Activated CD8-positive, alpha-beta T cell treated with anti-CD3 and anti-CD28 coated beads for 36 hours (primary cell): ENCODE data around the gene NLGN2. TPM values are rescaled to one million over a fixed set of nuclear protein-coding genes. Genes with fewer than 3 reads are reported as not detected.

Experiments used
- ATAC-seq: fragments of 200-7000 bp; cut with Tn5 transposase; one replicate; pipeline ENCODE4 v1.10.0; 2021; ENCODE audit warnings: mild to moderate bottlenecking, moderate library complexity
- CTCF ChIA-PET: fragments of 350-600 bp; sonication (Branson Sonifier 250); formaldehyde crosslinking; loops from one replicate; lab custom pipeline; 2021; ENCODE audit warnings: antibody characterized with exemption; lab: Charles Lee
- POLR2A ChIA-PET: fragments of 350-600 bp; sonication (Branson Sonifier 250); formaldehyde crosslinking; loops from one replicate; lab custom pipeline; 2021; ENCODE audit warnings: antibody characterized with exemption; lab: Charles Lee
- DNase-seq: peaks from one replicate; pipeline ENCODE4 v3.0.0-alpha.2; 2020
- H3K27ac Mint-ChIP-seq: one replicate; pipeline ENCODE4 v1.8.0; 2021; ENCODE audit warnings: mild to moderate bottlenecking, mixed read lengths
- H3K27me3 Mint-ChIP-seq: one replicate; pipeline ENCODE4 v1.8.0; 2021; ENCODE audit warnings: mixed read lengths
- H3K36me3 Mint-ChIP-seq: one replicate; pipeline ENCODE4 v1.8.0; 2021; ENCODE audit warnings: low read depth, mixed read lengths
- H3K4me1 Mint-ChIP-seq: one replicate; pipeline ENCODE4 v1.8.0; 2021; ENCODE audit warnings: low read depth, mixed read lengths
- H3K4me3 Mint-ChIP-seq: one replicate; pipeline ENCODE4 v1.8.0; 2021; ENCODE audit warnings: mild to moderate bottlenecking, moderate library complexity, mixed read lengths
- H3K9me3 Mint-ChIP-seq: one replicate; pipeline ENCODE4 v1.8.0; 2021; ENCODE audit warnings: mixed read lengths
- intact Hi-C: fragments of 100-400 bp; cut with micrococcal nuclease; formaldehyde crosslinking; loops from one replicate; pipeline ENCODE4 v1.10.0; 2022
- total RNA-seq, 2 experiments: library from RNA; stranded (reverse); gene quantifications; one replicate each; pipeline ENCODE4 v1.2.3, GENCODE V29; 2021
- TF ChIP-seq, protein P1 (sequence below): fragments of 200-600 bp; IDR thresholded peaks from one replicate; pipeline ENCODE4 v1.8.0; 2022; ENCODE audit warnings: antibody characterized with exemption, mild to moderate bottlenecking

NLGN2 gene
- total RNA-seq, 2 experiments from 2014 or later = 9.4 to 10.9 TPM

DNA sequence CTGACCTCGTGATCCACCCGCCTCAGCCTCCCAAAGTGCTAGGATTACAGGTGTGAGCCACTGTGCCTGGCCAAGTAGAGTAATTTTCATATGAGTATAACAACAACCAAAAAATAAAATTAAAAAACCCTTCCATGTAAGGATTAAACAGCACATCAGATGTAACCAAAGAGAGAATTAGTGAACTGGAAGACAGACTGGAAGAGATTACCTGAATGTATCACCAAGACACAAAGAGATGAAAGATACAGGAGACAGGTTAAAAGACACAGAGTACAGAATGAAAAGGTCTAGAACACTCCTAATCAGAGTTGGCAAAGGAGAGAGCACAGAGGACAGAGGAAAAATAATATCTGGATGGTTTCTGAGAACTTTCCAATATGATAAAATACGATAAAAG lies 28.5 kb upstream of the NLGN2 start:
- intact Hi-C loops = no loop called here
- ATAC-seq (no peak), DNase-seq (no peak)
- CTCF ChIA-PET = no interaction called here
- peaks cover 2% of the 10 kb centered on the region for H3K36me3 Mint-ChIP-seq
- TF ChIP-seq, protein P1, sequence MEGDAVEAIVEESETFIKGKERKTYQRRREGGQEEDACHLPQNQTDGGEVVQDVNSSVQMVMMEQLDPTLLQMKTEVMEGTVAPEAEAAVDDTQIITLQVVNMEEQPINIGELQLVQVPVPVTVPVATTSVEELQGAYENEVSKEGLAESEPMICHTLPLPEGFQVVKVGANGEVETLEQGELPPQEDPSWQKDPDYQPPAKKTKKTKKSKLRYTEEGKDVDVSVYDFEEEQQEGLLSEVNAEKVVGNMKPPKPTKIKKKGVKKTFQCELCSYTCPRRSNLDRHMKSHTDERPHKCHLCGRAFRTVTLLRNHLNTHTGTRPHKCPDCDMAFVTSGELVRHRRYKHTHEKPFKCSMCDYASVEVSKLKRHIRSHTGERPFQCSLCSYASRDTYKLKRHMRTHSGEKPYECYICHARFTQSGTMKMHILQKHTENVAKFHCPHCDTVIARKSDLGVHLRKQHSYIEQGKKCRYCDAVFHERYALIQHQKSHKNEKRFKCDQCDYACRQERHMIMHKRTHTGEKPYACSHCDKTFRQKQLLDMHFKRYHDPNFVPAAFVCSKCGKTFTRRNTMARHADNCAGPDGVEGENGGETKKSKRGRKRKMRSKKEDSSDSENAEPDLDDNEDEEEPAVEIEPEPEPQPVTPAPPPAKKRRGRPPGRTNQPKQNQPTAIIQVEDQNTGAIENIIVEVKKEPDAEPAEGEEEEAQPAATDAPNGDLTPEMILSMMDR = no peak
- H3K4me3 Mint-ChIP-seq = no peak overlapping the region
- peaks cover 4% of the 10 kb centered on the region for H3K9me3 Mint-ChIP-seq
- H3K4me1 Mint-ChIP-seq = peaks cover 5% of the 10 kb centered on the region
- POLR2A ChIA-PET = no interaction called here
- peaks cover 36% of the 10 kb centered on the region for H3K27me3 Mint-ChIP-seq
- H3K27ac Mint-ChIP-seq = no peak overlapping the region

DNA sequence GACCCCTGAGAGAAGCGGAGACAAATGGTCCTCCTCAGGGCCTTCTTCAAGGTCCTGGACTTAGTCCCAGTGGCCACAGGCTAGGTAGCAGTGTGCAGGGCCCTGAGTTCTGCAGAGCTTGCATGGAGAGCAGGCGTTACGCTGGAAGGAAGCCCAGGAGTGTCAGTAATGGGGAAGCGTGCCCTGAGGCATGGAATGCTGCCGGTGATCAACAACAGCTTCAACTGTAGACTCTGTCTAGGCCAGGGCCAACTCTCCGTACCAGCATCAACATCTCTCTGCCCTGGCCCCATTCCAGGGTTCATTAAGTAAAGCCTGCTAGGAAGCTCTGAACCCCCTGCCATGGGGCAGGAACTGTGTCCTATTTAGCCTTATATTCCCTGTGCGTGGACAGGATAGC lies 27.3 kb upstream of the NLGN2 start:
- intact Hi-C loops = no loop called here
- ATAC-seq (no peak), DNase-seq (no peak)
- H3K36me3 Mint-ChIP-seq = peaks cover 2% of the 10 kb centered on the region
- peaks cover 4% of the 10 kb centered on the region for H3K9me3 Mint-ChIP-seq
- no peak overlapping the region for H3K4me3 Mint-ChIP-seq
- H3K4me1 Mint-ChIP-seq = peaks cover 9% of the 10 kb centered on the region
- H3K27me3 Mint-ChIP-seq = peaks cover 36% of the 10 kb centered on the region
- POLR2A ChIA-PET = interaction anchor here (0.7 to 1.5 kb wide), 4 partner anchors 9 to 57 kb away, joined by 3 to 6 read pairs (median 4); no protein-coding TSS in a partner anchor
- CTCF ChIA-PET = interaction anchor here (1.0 to 1.1 kb wide), 2 partner anchors 24 to 25 kb away, joined by 4 read pairs; partner anchors contain the start of gene TMEM95
- TF ChIP-seq, protein P1 = no peak
- H3K27ac Mint-ChIP-seq = no peak overlapping the region

DNA sequence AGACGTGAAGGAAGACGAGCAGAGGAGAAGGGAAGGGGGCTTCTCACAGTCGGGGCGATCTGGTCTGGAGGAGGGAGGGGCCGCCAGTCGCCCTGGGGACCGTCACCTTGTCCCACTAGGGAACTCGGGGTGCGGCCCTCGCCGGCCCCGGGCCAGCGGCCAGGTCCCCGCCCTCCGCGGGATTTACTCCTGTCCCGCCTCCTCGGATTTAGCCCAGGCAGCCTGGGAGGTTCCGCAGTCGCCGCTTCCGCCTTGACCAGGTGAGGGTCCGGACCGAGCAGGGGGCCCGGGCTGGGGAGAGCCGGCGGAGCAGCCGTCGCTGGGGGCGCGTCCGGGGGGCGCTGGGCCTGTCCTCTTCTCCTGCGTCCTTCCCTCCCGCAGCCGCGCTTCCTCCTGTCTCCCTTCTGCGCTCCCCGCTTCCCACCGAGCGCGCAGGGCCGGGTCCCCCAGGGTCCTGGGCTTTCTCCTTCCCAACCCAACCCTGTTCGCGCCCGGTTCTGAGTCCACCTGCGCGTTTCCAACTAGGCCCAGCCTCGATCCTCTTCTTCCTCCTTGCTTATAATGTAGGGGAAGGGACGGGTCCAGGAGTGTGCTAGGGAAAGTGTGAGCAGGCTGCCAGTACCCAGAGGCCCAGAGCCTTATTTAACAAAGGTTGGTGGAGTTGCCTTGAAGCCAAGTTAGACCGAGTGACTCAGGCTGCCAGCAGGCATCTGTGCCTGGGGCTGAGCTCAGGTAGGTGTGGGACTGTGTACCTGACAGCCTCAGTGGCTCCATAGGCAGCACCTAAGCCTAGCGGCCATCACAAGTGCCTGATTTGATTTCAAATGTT lies 26.6 kb upstream of the NLGN2 start, which contains the start of gene TNK1:
Gene TNK1 (plus strand): TSS at position 235 of the 829 bp plus-strand sequence. CDS start 1,838 bp downstream, outside the sequence.
- H3K36me3 Mint-ChIP-seq = peaks cover 2% of the 10 kb centered on the region
- ChIA-PET POLR2A (interaction anchor here (0.7 to 1.5 kb wide), 4 partner anchors 8 to 56 kb away, joined by 3 to 6 read pairs (median 4); no protein-coding TSS in a partner anchor), CTCF (interaction anchor here (1.0 to 1.7 kb wide), 3 partner anchors 24 to 26 kb away, joined by 4 to 8 read pairs (median 4); partner anchors contain the start of gene TMEM95)
- H3K9me3 Mint-ChIP-seq = peaks cover 4% of the 10 kb centered on the region
- DNase-seq = no peak
- H3K4me3 Mint-ChIP-seq = no peak within 1 kb of the TSS
- peaks cover 36% of the 10 kb centered on the region for H3K27me3 Mint-ChIP-seq
- intact Hi-C loops = no loop called here
- TF ChIP-seq, protein P1 = no peak
- H3K27ac Mint-ChIP-seq = no peak within 1 kb of the TSS
- ATAC-seq = no peak
- H3K4me1 Mint-ChIP-seq = peaks cover 9% of the 10 kb centered on the region

DNA sequence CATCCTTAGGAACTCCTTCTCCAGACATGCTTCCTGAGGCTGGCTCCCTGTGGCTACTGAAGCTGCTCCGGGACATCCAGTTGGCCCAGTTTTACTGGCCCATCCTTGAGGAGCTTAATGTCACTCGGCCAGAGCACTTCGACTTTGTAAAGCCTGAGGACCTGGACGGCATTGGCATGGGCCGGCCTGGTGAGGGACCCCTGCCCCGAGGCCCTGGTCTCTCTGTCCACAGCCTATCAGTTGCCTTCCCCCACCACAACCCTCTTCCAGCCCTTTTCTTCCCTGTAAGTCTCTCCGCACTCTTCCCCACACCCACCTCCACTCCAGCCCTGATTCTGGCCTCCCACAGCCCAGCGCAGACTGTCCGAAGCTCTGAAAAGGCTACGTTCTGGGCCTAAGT lies 24.7 kb upstream of the NLGN2 start:
- peaks cover 4% of the 10 kb centered on the region for H3K9me3 Mint-ChIP-seq
- POLR2A ChIA-PET = interaction anchor here (0.6 to 2.6 kb wide), 6 partner anchors 9 to 102 kb away, joined by 3 to 11 read pairs (median 3); partner anchors contain the start of genes POLR2A and TMEM102
- H3K4me3 Mint-ChIP-seq = peak overlapping the region; percentile 31
- peaks cover 2% of the 10 kb centered on the region for H3K36me3 Mint-ChIP-seq
- H3K27me3 Mint-ChIP-seq = peaks cover 32% of the 10 kb centered on the region
- intact Hi-C loops = no loop called here
- no peak for ATAC-seq
- H3K4me1 Mint-ChIP-seq = peaks cover 7% of the 10 kb centered on the region
- CTCF ChIA-PET = interaction anchor here (0.8 to 2.2 kb wide), 5 partner anchors 10 to 57 kb away, joined by 3 to 8 read pairs (median 4); partner anchors contain the start of gene PLSCR3
- TF ChIP-seq, protein P1 = no peak
- H3K27ac Mint-ChIP-seq = no peak overlapping the region
- no peak for DNase-seq
